T1000 (cell line): ENCODE measurements around the gene THEMIS.

Source experiments
- DNase-seq: peaks from one replicate; lab custom pipeline; 2025; ENCODE audit warnings: mixed read lengths; lab: John Stamatoyannopoulos, UW

THEMIS gene

GRCh38 chr6:127858727-127859391 is 42.0 kb downstream of the THEMIS start:
- DNase-seq: no peak

GRCh38 chr6:127857051-127857637 is 43.7 kb downstream of the THEMIS start:
- no peak for DNase-seq

GRCh38 chr6:127855542-127856159 is 45.2 kb downstream of the THEMIS start:
- no peak for DNase-seq

- no peak for DNase-seq
These were observed 46.8 kb downstream of the THEMIS start for GRCh38 chr6:127854009-127854408.

GRCh38 chr6:127851197-127851596 is 49.7 kb downstream of the THEMIS start:
- no peak for DNase-seq

GRCh38 chr6:127845242-127845641 is 55.6 kb downstream of the THEMIS start:
- no peak for DNase-seq

GRCh38 chr6:127844529-127844928 is 56.3 kb downstream of the THEMIS start:
- no peak for DNase-seq

GRCh38 chr6:127843582-127843981 is 57.3 kb downstream of the THEMIS start:
- no peak for DNase-seq

- no peak for DNase-seq
These were observed 58.3 kb downstream of the THEMIS start for GRCh38 chr6:127842562-127842961.

- DNase-seq: no peak
These were observed 59.0 kb downstream of the THEMIS start for GRCh38 chr6:127841811-127842210.

- no peak for DNase-seq
These were observed 66.7 kb downstream of the THEMIS start for GRCh38 chr6:127834136-127834535.

- no peak for DNase-seq
These were observed 67.5 kb downstream of the THEMIS start for GRCh38 chr6:127833336-127833735.

GRCh38 chr6:127832381-127832780 is 68.5 kb downstream of the THEMIS start:
- no peak for DNase-seq

- no peak for DNase-seq
These were observed 76.8 kb downstream of the THEMIS start for GRCh38 chr6:127824061-127824460.

GRCh38 chr6:127821431-127821830 is 79.4 kb downstream of the THEMIS start:
- no peak for DNase-seq

GRCh38 chr6:127818149-127818548 is 82.7 kb downstream of the THEMIS start:
- DNase-seq: no peak

GRCh38 chr6:127816643-127817042 is 84.2 kb downstream of the THEMIS start:
- no peak for DNase-seq

GRCh38 chr6:127813699-127814027 is 87.2 kb downstream of the THEMIS start:
- DNase-seq: no peak

GRCh38 chr6:127812985-127813698 is 87.7 kb downstream of the THEMIS start:
- no peak for DNase-seq

- DNase-seq: no peak
These were observed 88.8 kb downstream of the THEMIS start for GRCh38 chr6:127811900-127812570.

GRCh38 chr6:127807806-127808517 is 92.9 kb downstream of the THEMIS start:
- DNase-seq: no peak

GRCh38 chr6:127796713-127797112 is 104.1 kb downstream of the THEMIS start:
- DNase-seq: no peak
